ES-I3 (cell line): ENCODE data around the gene MAEL.
"Not testable (repeated sequence)": the region's sequence is repeated elsewhere in the genome, so short reads cannot be mapped to it uniquely, and the experiment has no call there.

Source experiments
- H3K36me3 ChIP-seq: 2 replicates; pipeline ENCODE4 v1.6.1; 2013; ENCODE audit warnings: mild to moderate bottlenecking, low read length, control low read depth, moderate library complexity; ENCODE audit not compliant: insufficient read depth
- H3K4me1 ChIP-seq: 2 replicates; pipeline ENCODE4 v1.6.1; 2013; ENCODE audit warnings: mild to moderate bottlenecking, control low read depth, low read length; ENCODE audit not compliant: insufficient read depth
- H3K9ac ChIP-seq: 2 replicates; pipeline ENCODE4 v1.6.1; 2013; ENCODE audit warnings: low read depth, mild to moderate bottlenecking, low read length, moderate library complexity
- H3K9me3 ChIP-seq: 2 replicates; pipeline ENCODE4 v1.6.1; 2013; ENCODE audit warnings: mild to moderate bottlenecking, low read length, moderate library complexity; ENCODE audit not compliant: control insufficient read depth, insufficient read depth

The MAEL gene

DNA sequence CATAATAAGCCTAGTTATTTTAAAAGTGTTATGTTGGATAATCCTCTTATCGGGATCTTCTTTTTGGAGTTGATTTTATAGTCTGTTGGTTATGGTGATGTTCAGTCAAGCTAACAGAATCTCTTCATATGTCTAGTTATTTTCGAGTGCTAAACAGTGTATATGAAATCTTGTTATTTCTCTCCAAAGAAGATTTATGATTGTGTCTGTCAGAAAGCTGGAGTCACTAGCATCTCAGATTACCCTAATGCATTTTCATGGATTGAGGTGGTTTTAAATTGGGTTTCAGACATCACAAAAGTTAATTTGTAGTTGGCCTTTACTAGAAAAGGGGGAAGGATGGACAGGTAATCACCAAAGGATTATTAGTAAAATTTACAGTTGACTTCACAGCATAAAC, 13.3 kb downstream of the MAEL start:
- Histone ChIP-seq H3K9ac (no peak overlapping the region), H3K36me3 (no peaks in the 10 kb centered on the region), H3K4me1 (no peaks in the 10 kb centered on the region), H3K9me3 (peaks cover 5% of the 10 kb centered on the region)

DNA sequence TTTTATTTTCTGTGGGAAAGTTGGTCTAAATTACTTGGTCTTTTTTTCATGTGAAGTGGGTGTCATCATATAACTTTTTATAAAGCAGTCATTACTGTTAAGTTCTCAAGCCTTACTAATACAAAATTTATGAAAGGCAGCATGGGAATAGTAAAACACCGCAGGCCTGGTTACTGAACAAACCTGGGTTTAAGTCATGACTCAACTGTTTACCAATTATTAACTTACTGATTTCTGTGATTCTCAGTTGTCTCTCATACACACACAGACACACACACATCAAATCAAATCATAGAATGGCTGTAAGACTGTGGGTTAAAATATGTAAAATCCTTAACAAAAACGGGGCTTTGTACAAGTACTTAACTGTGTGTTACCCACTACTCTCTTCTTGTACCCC, 14.6 kb downstream of the MAEL start:
- H3K4me1 ChIP-seq: no peaks in the 10 kb centered on the region
- H3K36me3 ChIP-seq: no peaks in the 10 kb centered on the region
- H3K9ac ChIP-seq: no peak overlapping the region
- H3K9me3 ChIP-seq: peaks cover 5% of the 10 kb centered on the region

DNA sequence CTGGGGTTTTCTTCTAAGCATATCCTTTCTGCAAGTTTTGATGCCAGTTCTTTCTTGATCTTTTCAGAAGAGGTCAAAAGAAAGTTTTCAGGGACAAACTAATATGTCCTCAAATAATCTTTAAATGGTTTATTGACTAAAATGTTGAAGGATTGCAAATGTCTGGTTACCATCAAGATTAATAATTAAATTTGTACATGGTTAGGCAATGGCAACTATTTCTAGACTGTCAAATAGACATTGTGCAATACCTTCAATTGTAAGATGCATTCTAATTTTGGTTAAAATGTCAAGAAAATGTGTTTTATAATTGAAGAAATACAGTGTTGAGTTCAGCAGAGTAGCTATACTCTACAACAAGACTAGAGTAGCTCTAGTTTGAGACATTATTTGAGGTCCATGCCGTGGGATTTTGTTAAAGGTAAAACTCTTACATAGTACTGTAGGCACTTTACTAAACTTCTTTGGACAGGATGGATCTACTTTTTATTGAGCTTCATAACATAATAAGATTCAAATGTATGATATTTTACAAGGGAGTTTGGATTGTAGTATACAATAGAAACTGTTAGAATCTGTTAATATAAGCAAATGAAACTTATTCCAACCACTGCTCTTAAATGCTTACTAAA, 22.6 kb downstream of the MAEL start:
- 0 out of 2 replicates have a peak, but pooled peaks cover 4% of the 10 kb centered on the region for H3K4me1 ChIP-seq
- no peak overlapping the region for H3K9ac ChIP-seq
- no peaks in the 10 kb centered on the region for H3K36me3 ChIP-seq
- no peaks in the 10 kb centered on the region for H3K9me3 ChIP-seq

DNA sequence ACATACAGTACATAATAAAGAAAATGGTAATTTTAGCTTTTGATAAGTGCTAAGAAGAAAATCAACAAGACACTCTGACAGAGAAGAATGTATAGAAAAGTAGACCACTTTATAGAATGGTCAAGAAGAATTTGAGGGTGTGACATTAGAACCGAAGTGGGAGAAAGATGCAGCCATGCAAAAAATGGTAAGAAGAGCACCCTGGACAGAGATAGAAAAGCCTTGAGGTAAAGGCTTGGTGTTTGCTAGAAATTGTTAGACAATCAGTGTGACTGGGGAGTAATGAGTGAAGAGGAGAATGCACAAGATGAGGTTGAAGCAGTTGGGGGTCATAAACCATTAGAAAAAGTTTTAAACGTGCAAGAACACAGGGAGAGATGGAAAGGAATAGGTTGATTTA, 23.5 kb downstream of the MAEL start:
- Histone ChIP-seq H3K4me1 (0 out of 2 replicates have a peak, but pooled peaks cover 4% of the 10 kb centered on the region), H3K9me3 (no peaks in the 10 kb centered on the region), H3K9ac (no peak overlapping the region), H3K36me3 (no peaks in the 10 kb centered on the region)

DNA sequence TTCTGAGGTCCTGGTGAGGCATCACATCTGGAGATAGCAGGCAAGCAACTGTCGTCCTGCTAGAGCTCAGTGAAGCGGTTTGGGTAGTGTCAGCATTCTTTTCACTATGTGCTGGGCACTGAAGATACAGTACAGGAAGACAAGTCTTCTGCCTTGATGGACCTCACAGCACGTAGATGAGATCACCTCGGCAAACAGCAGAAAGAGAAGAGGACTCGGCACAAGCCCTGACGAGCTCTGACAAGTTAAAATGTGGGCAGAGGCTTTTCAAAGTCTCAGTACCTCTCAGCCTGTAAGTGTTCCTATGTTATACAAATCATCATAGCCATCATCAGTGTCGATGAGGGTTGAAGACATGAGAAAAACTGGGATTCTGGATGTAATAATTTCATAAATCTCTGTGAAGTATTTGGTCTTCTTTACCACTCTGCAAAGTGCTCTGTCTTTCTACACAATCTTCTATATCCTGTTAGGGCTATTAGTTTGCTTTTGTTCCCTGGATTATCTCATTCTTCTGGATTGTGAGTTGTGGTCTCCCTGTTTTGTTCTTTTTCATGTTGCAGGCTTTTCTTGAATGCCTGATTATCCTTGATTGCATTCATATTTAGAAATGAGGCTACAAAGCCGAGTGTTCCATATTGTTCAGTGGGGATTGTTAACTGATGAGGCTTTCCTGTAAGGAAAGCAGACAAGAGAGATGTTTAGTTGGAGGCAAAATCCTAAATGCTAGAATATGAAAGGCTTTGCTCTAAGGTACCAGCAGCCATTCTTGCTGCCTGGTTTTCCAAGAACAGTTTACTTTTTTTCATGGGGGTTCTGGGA, 24.2 kb downstream of the MAEL start:
- H3K9ac ChIP-seq: no peak overlapping the region
- no peaks in the 10 kb centered on the region for H3K9me3 ChIP-seq
- no peaks in the 10 kb centered on the region for H3K36me3 ChIP-seq
- 0 out of 2 replicates have a peak, but pooled peaks cover 4% of the 10 kb centered on the region for H3K4me1 ChIP-seq

DNA sequence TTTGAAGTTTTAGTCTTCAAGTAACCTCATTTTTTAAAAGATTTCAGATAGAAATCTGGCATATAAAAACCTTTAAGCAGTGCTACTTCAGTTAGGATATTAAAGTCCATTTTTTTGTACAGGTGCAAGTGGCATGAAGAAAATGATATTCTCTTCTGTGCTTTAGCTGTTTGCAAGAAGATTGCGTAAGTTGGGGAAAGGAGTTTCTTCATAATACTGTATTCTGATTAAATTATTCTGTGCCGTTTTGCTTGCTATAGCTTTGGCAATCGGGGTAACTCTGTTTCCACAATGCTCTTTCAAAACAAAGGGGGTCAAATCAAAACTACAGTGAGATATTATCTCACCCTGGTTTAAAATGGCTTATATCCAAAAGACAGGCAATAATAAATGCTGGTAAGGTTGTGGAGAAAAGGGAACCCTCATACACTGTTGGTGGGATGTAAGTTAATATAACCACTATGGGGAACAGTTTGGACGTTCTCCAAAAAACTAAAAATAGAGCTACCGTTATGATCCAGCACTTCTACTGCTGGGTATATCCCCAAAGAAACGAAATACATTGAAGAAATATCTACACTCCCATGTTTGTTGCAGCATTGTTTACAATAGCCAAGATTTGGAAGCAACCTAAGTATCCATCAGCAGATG, 27.1 kb downstream of the MAEL start:
- Histone ChIP-seq H3K9ac (no peak overlapping the region), H3K36me3 (no peaks in the 10 kb centered on the region), H3K9me3 (no peaks in the 10 kb centered on the region), H3K4me1 (0 out of 2 replicates have a peak, but pooled peaks cover 4% of the 10 kb centered on the region)

DNA sequence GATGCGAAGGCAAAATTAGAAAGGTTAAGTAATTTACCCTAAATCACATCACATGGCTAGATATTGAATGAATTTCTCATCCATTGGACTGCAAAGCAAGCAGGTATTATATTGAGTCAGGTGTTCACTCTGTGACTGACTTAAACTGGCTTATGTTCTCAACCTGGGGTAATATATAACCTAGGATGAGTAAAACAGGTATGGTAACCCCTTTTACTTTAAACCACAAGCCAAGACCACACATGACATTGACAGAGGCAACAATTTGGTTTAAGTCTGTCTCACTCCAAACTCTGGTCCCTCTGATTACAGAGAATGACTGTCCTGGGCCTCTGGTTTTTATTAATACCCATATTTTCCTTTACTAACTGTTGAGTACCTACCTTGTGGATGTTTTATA, 33.3 kb downstream of the MAEL start:
- Histone ChIP-seq H3K9me3 (no peaks in the 10 kb centered on the region), H3K4me1 (no peaks in the 10 kb centered on the region), H3K9ac (no peak overlapping the region), H3K36me3 (no peaks in the 10 kb centered on the region)

DNA sequence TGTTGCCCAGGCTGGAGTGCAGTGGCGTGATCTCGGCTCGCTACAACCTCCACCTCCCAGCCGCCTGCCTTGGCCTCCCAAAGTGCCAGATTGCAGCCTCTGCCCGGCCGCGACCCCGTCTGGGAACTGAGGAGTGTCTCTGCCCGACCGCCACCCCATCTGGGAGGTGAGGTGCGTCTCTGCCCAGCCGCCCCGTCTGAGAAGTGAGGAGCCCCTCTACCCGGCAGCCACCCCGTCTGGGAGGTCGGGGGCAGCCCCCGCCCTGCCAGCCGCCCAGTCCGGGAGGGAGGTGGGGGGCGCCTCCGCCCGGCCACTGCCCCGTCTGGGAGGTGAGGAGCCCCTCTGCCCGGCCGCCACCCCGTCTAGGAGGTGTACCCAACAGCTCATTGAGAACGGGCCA, 40.5 kb downstream of the MAEL start:
- H3K9ac ChIP-seq, H3K4me1 ChIP-seq, H3K36me3 ChIP-seq, H3K9me3 ChIP-seq: not testable (repeated sequence)

DNA sequence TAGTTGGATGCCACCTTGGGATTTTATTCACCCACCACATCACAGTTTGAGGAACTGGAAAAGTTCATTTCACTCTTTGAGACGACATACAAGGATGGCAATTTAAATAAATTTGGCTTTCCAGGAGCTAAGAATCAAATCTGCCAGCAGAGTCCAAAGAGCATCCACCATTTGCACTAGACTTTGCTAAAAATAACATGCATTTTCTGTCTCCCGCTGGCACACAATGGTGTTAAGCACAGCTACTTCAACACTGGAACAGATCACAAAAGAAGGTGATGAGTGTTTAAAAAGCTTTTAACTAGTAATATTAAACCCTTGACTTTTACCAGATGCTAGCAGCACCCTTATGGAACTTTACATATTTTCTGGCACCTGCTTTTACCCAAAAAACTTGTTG, 44.6 kb downstream of the MAEL start:
- Histone ChIP-seq H3K4me1 (no peaks in the 10 kb centered on the region), H3K9me3 (no peaks in the 10 kb centered on the region), H3K36me3 (no peaks in the 10 kb centered on the region), H3K9ac (no peak overlapping the region)

DNA sequence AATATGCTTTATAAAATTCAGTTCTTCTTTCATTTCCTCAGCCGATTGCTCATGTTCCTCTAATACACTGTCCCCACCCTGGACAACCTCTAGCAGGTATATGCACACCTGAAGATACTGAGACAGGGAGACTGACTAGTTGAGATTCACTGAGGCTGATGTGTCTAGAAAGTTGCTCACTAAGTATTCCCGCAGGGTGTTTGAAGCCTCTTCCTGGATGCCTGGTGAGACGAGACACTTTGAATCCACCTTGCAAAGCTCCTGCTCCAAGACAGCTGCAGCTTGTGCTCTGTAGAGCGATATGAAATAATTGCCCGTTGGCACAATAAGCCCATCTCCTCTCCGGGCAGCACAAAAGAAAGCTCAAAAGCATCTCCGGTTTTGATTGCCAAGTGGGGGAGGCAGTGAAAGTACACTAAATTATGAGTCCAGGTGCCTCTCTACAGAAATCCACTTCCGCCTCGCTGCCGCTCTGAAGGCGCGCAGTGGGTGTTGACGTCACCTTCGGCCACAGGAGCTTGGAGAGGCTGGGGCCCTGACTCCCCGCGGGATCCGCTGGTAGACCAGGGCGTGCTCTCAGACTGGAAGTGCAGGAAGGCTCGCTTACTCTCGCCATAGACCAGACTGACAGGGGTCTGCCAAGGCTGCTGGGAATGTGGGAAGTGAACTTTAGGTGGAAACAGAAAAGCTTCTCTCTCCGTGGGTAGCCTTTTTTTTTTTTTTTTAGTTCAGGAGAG, 54.8 kb downstream of the MAEL start:
- Histone ChIP-seq H3K9me3 (no peaks in the 10 kb centered on the region), H3K36me3 (no peaks in the 10 kb centered on the region), H3K4me1 (no peaks in the 10 kb centered on the region; the same call in 1 of the 2 replicates), H3K9ac (no peak overlapping the region)

DNA sequence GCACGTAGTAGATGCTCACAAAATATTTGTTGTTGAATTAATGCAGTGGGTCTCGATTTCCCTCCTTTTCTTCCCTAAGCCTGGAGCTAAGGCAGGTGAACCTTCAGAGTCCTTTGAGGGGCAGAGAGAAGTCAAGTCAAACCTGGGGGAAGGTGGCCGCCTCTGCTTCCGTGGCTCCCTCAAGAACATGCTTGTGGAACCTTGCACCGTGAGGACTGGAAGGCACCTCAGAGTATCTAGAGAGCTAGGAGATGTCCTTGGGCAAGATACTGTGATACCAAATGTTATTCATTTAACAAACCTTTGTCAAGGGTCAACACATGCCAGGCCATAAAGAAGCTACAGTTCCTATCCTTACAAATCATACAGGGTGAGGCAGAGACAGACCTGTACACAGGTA, 62.8 kb downstream of the MAEL start:
- Histone ChIP-seq H3K4me1 (no peaks in the 10 kb centered on the region), H3K36me3 (no peaks in the 10 kb centered on the region), H3K9ac (no peak overlapping the region), H3K9me3 (no peaks in the 10 kb centered on the region)

DNA sequence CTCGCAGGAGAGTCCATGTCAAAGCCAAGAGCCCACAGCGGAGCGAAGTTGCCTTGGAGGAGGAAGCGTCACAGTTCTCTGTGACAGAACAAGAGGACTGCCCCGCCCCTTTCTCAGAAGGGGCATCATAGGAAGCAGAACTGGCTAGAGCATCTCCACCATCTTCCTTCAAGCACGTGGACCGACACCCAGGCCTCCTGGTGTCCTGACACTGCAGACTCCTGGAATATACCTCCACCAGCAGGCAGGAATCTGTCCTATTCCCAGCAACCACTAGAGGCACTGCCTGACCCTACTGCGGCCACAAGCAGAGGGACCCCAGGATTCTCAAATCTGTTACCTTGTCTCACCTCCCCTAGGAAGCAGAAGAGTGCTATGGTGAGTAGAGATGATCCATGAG, 63.3 kb downstream of the MAEL start:
- no peaks in the 10 kb centered on the region for H3K36me3 ChIP-seq
- no peak overlapping the region for H3K9ac ChIP-seq
- H3K9me3 ChIP-seq: no peaks in the 10 kb centered on the region
- H3K4me1 ChIP-seq: no peaks in the 10 kb centered on the region

DNA sequence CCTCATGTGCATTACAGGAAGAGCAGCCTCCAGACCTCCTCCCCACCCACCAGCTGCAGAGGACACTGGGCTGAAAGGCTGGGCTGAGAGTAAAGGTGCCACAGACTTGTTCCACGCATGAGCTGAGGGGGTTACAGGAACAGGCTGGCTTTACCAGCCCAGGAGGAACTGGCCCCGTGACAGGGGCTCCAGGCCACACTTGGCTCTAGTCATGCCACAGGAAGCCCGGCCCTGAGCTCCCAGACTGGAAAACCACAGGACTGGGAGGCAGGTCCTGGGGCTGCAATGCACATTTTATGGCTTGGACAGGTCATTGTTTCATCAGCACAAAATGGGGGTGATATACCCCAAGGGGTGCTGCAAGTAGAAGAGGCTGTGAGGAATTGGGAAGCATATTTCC, 65.5 kb downstream of the MAEL start:
- no peaks in the 10 kb centered on the region; the same call in 1 of the 2 replicates for H3K4me1 ChIP-seq
- no peaks in the 10 kb centered on the region for H3K9me3 ChIP-seq
- H3K9ac ChIP-seq: no peak overlapping the region
- H3K36me3 ChIP-seq: no peaks in the 10 kb centered on the region

DNA sequence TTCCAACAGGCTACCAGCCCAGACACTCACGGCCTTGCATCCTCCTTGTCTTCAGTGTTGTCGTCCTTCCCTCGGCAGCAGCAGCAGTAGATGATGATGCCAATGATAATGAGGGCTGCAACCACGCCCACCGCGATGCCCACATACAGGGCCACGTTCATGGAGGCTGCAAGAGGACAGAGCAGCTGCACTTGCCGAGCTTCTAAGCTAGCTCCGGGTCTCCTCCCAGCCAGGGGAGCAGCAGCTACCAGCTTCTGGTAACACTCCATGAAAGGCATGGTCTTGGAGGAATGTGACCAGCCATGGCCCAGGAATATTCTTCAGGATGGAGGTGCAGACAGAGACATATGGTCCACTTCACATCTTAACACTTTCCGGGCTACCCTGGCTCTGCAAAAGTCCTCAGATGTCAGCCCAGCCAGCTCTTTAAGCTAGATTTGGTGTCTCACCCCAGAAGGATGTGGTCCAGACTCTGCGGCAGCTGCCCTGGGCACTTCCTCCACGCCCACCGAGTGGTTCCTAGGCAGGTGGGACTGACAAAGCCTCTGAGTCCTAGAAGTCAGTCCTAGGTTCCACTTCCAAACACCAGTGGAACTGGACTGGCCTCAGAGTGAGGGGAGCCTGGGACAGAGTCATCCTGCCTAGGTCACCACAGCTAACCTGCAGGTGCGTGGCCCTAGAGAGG, 66.0 kb downstream of the MAEL start:
- no peaks in the 10 kb centered on the region for H3K9me3 ChIP-seq
- H3K36me3 ChIP-seq: no peaks in the 10 kb centered on the region
- no peak overlapping the region for H3K9ac ChIP-seq
- no peaks in the 10 kb centered on the region; the same call in 1 of the 2 replicates for H3K4me1 ChIP-seq
